Measurements from ENCODE around the gene TUT4. TPM values are rescaled to one million over a fixed set of nuclear protein-coding genes. Genes with fewer than 3 reads are reported as not detected.

The TUT4 gene
- total and polyA plus RNA-seq, 12 donors = 16.9 to 40.6 (median 31.5) TPM

DNA sequence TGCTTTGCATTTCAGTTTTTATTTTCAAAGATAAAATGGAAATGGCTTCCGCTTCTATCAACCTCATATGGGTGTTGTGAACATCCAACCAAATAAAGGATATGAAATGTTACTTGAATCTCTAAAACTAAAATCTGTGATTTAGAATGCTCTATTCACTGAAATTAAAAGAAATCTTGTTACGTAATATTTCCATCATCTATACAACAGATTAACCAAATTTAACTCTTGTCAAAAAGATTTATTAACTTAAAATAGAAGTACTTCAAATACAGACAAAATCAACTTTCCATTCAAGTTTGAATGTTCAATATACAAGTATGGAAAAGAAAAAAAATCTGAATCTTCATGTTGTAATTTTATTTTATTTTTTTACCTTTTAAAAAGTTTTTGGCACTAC is 129.8 kb downstream of the TUT4 start:
- TF ChIP-seq, protein P1, sequence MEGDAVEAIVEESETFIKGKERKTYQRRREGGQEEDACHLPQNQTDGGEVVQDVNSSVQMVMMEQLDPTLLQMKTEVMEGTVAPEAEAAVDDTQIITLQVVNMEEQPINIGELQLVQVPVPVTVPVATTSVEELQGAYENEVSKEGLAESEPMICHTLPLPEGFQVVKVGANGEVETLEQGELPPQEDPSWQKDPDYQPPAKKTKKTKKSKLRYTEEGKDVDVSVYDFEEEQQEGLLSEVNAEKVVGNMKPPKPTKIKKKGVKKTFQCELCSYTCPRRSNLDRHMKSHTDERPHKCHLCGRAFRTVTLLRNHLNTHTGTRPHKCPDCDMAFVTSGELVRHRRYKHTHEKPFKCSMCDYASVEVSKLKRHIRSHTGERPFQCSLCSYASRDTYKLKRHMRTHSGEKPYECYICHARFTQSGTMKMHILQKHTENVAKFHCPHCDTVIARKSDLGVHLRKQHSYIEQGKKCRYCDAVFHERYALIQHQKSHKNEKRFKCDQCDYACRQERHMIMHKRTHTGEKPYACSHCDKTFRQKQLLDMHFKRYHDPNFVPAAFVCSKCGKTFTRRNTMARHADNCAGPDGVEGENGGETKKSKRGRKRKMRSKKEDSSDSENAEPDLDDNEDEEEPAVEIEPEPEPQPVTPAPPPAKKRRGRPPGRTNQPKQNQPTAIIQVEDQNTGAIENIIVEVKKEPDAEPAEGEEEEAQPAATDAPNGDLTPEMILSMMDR (IDR thresholded peaks at IDR 0.05) = no peak
- intact Hi-C loops (cut with DNase I) = no loop called here
- no peak overlapping the region for H3K4me3 ChIP-seq
- H3K9me3 ChIP-seq = no peaks in the 10 kb centered on the region
- H3K27me3 ChIP-seq = no peaks in the 10 kb centered on the region
- no peak for DNase-seq
- peaks cover 0 to 24% (median 10%) of the 10 kb centered on the region in 9 donors for H3K4me1 ChIP-seq
- ATAC-seq = no peak
- WGBS, 2 donors = 98% methylated on average over 2 of the region's 2 CpGs
- peaks cover 0 to 95% (median 8%) of the 10 kb centered on the region in 9 donors for H3K36me3 ChIP-seq
- H3K27ac ChIP-seq = peak overlapping the region in 3 of 10 donors; percentile 2 to 63 (median 29)

DNA sequence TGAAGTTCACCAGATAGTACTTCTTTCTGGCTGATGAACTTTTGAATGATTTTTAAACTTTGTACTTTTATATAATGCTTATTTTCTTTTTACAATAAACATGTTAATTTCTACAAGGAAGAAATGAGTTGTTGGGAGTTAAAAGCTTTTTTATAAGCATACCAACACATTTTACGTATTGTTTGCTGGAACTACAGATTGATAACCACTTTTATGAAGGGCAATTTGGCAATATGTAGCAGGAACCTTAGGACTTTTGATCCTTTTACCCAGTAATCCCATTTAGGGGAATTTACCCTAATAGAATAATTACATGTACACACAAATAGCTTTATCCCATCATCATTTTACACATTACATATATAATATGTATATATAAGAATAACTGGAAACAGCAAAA is 132.2 kb downstream of the TUT4 start:
- intact Hi-C loops (cut with DNase I) = no loop called here
- 97% methylated on average over 1 of the region's 1 CpG for WGBS, 2 donors
- Histone ChIP-seq H3K4me1 (peaks cover 0 to 24% (median 10%) of the 10 kb centered on the region in 9 donors), H3K9me3 (no peaks in the 10 kb centered on the region), H3K27me3 (no peaks in the 10 kb centered on the region), H3K36me3 (peaks cover 0 to 99% (median 26%) of the 10 kb centered on the region in 9 donors), H3K4me3 (no peak overlapping the region), H3K27ac (no peak overlapping the region)
- DNase-seq (no peak), ATAC-seq (no peak)
- TF ChIP-seq, protein P1 (IDR thresholded peaks at IDR 0.05) = no peak

DNA sequence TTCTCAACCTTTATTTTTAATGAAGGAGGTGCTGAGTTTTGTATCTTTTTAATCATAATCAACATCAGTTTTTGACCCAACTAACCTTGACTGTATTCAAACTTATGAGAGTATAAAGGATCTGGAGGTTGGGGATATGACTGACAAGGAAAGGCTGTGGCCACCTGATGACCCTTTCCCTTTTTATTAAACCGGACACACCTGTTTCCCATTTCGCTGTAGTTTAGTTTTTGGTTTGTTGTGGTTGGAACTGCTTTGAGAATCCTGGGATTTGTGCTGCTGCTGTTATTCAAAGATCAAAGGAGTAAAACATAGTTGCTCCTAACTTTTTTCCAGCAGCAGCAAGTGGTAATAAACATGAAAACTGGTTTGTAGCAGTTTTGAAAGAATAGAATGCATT is 136.1 kb downstream of the TUT4 start:
- Histone ChIP-seq H3K4me1 (no peaks in the 10 kb centered on the region), H3K27me3 (no peaks in the 10 kb centered on the region), H3K4me3 (no peak overlapping the region), H3K36me3 (peaks cover 4 to 100% (median 61%) of the 10 kb centered on the region in 9 donors), H3K27ac (no peak overlapping the region), H3K9me3 (no peaks in the 10 kb centered on the region)
- ATAC-seq (no peak), DNase-seq (no peak)
- WGBS, 2 donors = 77 to 79% methylated on average over 2 of the region's 2 CpGs
- TF ChIP-seq, protein P1 (IDR thresholded peaks at IDR 0.05) = no peak
- intact Hi-C loops (cut with DNase I) = loop anchor here in 1 of 10 donors (10.0 kb wide), 1 partner anchor 268 kb away; no protein-coding TSS in a partner anchor

- intact Hi-C loops (cut with DNase I) = loop anchor here in 1 of 10 donors (10.0 kb wide), 1 partner anchor 270 kb away; no protein-coding TSS in a partner anchor
- TF ChIP-seq, protein P1 (IDR thresholded peaks at IDR 0.05) = no peak
- H3K4me1 ChIP-seq = no peaks in the 10 kb centered on the region
- no peak overlapping the region for H3K4me3 ChIP-seq
- H3K36me3 ChIP-seq = peaks cover 4 to 100% (median 79%) of the 10 kb centered on the region in 9 donors
- H3K27ac ChIP-seq = no peak overlapping the region
- no peaks in the 10 kb centered on the region for H3K27me3 ChIP-seq
- ATAC-seq = no peak
- no peak for DNase-seq
- H3K9me3 ChIP-seq = no peaks in the 10 kb centered on the region
Observed at GRCh38 chr1:52414942-52415341, 137.9 kb downstream of the TUT4 start.

All from heart right ventricle (tissue), 16 donors.